ENCODE measurements around the gene ALDOC.
A peak's percentile ranks its signal among the peaks of the same experiment; 100 is the strongest.

Gene ALDOC

GRCh38 chr17:28563475-28563874 lies 13.2 kb downstream of the ALDOC start:
- DNase-seq = no peak
- in situ Hi-C loops (cut with MboI; ENCODE audit: low pct_unique_long_range_greater_than_20kb, low sequenced_read_pairs) = no loop called here

- no peak for DNase-seq
- in situ Hi-C loops (cut with MboI; ENCODE audit: low pct_unique_long_range_greater_than_20kb, low sequenced_read_pairs) = no loop called here
These were observed 21.7 kb downstream of the ALDOC start for GRCh38 chr17:28555022-28555421.

- in situ Hi-C loops (cut with MboI; ENCODE audit: low pct_unique_long_range_greater_than_20kb, low sequenced_read_pairs) = no loop called here
- DNase-seq = no peak
These were observed 22.1 kb downstream of the ALDOC start for GRCh38 chr17:28554565-28554964.

DNA sequence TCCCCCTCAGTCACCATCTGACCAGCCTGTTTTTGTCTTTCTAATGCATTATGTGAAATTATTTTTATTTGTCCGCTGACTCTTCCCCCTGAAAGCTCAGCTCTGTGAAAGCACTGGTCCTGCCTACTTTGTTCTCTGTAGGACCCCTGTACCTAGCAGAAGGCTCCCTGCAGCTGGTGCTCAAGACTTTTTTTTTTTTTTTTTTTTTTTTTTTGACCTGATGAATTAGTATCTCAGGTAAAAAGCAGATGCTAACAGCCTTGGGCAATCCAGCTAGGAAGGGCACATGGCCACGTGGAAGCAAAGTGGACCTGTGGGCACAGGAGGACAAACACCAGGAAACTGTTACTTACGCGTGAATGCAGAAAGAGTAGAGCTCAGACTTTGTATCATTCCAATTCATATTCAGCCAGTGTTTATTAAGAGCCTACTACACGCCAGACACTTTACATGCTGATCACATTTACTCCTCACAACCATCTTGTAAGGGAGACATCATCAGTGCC lies 23.6 kb downstream of the ALDOC start:
- in situ Hi-C loops (cut with MboI; ENCODE audit: low pct_unique_long_range_greater_than_20kb, low sequenced_read_pairs) = no loop called here
- DNase-seq = no peak

DNA sequence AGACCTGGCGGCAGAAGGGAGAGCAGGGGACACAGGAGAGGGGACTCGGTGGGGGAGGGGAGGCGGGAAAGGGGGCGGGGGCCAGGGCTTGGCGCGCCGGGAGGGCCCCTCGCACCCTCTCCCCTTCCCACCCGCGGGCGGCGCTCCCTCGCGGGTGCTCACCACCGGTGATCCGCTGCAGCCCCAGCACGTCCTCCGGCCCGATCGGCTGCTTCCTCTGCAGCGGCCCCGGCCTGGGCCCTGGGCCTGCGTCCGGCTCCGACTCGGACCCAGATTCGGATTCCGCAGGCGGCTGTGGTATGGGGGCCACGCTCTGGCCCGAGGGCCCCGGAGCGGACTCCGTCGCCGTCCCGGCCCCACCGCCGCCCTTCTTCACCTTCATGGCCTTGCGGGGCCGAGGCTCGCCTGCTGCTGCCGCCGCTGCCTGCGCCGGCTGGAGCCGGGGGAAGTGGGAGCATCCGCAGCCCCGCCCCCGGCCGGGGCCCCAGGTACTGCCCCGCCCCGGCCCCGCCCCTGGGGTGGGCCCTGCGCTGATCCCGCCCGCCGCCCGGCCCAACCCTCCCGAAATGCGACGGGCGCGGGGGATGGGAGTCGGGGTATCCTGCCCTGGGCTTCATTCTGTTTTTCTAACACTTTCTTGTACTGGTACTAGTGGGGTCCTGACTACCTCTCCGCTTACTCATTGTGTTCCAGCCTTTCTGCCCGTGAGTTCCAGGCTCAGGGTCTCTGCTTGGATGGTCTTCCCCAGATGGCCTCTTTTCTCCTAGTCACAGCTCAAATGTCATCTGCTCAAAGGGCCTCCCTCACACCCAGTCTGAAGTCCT lies 24.3 kb downstream of the ALDOC start, which contains the start of gene UNC119:
Gene UNC119, minus strand, starts transcription at position 449 of the 824 bp plus-strand sequence. Its CDS starts 67 bp downstream, at position 382.
- DNase-seq = peak; percentile 63
- in situ Hi-C loops (cut with MboI; ENCODE audit: low pct_unique_long_range_greater_than_20kb, low sequenced_read_pairs) = no loop called here

- in situ Hi-C loops (cut with MboI; ENCODE audit: low pct_unique_long_range_greater_than_20kb, low sequenced_read_pairs) = no loop called here
- DNase-seq = peak; percentile 25
These were observed 25.1 kb downstream of the ALDOC start for GRCh38 chr17:28551421-28552175.

DNA sequence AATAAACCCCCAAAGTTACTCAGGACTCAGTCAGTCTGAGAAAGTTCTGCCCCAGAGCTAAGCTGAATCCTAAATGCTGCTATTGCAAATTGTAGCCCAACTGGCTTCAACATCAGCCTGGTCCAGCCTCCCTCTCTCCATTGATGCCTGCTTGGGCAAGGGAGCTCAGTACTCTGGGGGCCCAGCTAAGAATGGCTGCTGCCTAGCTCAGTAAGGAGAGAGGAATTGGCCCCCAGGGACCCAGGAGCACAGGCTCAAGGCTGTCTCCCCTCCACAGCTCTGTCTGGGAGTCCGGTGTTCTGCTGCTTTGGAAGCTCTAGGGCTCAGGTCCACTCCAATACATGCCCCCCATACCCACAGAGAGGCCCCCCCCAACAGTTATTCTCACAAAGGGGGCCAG lies 25.8 kb downstream of the ALDOC start:
- DNase-seq = no peak
- in situ Hi-C loops (cut with MboI; ENCODE audit: low pct_unique_long_range_greater_than_20kb, low sequenced_read_pairs) = no loop called here

GRCh38 chr17:28549236-28550132 lies 27.2 kb downstream of the ALDOC start:
- in situ Hi-C loops (cut with MboI; ENCODE audit: low pct_unique_long_range_greater_than_20kb, low sequenced_read_pairs) = loop anchor here (10.0 kb wide), 1 partner anchor 55 kb away; no protein-coding TSS in a partner anchor

DNA sequence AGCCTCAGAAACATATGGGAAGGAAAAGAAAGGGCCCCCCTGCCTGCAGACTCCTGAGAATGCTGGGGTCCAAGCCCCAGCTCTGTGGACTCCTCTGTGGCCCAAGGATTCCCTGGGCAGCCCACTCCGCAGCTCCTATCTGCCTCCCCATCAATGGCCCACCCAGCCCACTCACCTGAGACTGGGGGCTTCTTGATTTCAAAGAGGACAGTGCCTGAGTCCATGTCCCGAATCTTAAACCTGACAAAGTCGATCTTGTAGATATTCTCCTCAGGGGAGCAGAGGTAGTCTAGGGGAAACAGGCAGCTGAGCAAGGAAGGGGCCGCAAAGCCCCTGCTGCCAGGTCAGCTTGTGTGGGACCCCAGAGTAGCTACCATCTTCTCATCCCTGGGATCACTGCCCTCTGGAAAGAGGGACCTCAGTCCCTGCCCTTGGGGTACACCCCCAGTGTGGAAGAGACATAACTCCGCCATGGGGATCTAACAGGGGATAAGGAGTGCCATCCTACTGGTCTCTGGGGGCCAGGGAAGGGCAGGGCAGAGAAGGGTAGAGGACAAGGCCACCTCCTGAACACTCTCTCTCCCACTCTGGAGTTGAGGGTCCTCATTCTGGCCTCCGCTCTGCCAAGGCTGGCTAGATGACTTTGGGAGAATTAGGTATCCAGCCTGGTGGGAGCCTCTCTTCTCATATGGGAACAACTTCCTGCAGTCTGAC lies 28.1 kb downstream of the ALDOC start:
- no peak for DNase-seq
- in situ Hi-C loops (cut with MboI; ENCODE audit: low pct_unique_long_range_greater_than_20kb, low sequenced_read_pairs) = loop anchor here (10.0 kb wide), 1 partner anchor 54 kb away; no protein-coding TSS in a partner anchor

More at GRCh38 chr17:28549236-28550132, 27.2 kb downstream of the ALDOC start:
- peak; percentile 15 for DNase-seq

GRCh38 chr17:28547623-28548416 lies 28.9 kb downstream of the ALDOC start:
- peak; percentile 81 for DNase-seq
- in situ Hi-C loops (cut with MboI; ENCODE audit: low pct_unique_long_range_greater_than_20kb, low sequenced_read_pairs) = loop anchor here (10.0 kb wide), 1 partner anchor 53 kb away; no protein-coding TSS in a partner anchor

GRCh38 chr17:28547096-28547622 lies 29.5 kb downstream of the ALDOC start:
- in situ Hi-C loops (cut with MboI; ENCODE audit: low pct_unique_long_range_greater_than_20kb, low sequenced_read_pairs) = loop anchor here (10.0 kb wide), 1 partner anchor 52 kb away; no protein-coding TSS in a partner anchor

GRCh38 chr17:28545787-28546415 lies 30.8 kb downstream of the ALDOC start:
- in situ Hi-C loops (cut with MboI; ENCODE audit: low pct_unique_long_range_greater_than_20kb, low sequenced_read_pairs) = loop anchor here (10.0 kb wide), 1 partner anchor 51 kb away; no protein-coding TSS in a partner anchor
- DNase-seq = no peak

More at GRCh38 chr17:28547096-28547622, 29.5 kb downstream of the ALDOC start:
- DNase-seq = no peak

DNA sequence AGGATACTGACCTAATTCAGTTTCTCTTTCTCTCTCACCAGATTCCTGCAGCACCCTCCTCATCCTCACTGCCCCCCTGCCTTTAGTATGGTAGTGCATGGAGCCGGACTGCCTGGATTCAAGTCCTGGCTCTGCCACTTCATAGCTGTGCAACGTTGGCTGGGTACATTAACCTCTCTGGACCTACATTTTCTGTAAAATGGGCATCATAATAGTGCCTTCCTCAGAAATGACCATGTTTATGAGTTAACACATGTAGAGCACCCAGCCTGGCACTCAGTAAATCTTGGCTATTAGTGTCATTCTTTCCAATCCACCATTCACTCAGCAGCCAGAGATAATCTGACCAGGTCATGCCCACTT lies 31.6 kb downstream of the ALDOC start:
- no peak for DNase-seq
- in situ Hi-C loops (cut with MboI; ENCODE audit: low pct_unique_long_range_greater_than_20kb, low sequenced_read_pairs) = loop anchor here (10.0 kb wide), 1 partner anchor 50 kb away; no protein-coding TSS in a partner anchor

DNA sequence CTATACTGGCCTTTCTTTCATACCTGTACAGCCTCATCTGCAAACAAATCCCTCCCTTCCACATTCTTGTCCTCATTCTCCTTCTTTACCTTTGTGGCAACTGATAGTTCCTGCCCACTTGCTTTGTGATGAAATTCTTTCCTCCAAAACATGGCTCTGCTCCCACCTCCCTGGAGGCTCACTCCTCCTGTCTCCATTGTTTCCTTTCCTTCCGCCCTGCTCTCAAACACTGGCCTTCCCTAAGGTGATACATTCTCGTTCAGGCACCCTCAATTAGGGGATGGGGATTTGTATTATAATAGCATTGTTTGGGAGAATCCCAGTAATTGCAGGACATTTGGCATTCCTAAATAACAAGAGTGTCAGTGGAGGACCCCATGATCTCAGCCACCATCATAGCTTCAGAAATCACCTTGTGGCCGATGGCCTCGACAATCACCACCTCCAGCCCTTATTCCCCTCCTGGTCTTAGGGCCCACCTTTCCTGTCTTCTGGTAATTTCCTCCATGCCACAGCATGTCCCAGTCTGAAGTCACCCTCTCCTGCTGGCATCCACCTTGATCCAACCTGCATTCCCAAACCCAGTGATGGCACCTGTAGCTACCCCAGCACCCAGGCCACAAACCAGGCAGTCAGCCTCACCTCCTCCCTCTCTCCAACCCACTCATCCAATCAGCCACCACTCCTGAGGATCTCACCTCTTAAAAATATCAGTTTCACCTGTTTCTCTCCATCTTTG lies 32.1 kb downstream of the ALDOC start:
- DNase-seq = no peak
- in situ Hi-C loops (cut with MboI; ENCODE audit: low pct_unique_long_range_greater_than_20kb, low sequenced_read_pairs) = loop anchor here (10.0 kb wide), 1 partner anchor 50 kb away; no protein-coding TSS in a partner anchor

- no peak for DNase-seq
- in situ Hi-C loops (cut with MboI; ENCODE audit: low pct_unique_long_range_greater_than_20kb, low sequenced_read_pairs) = loop anchor here (10.0 kb wide), 1 partner anchor 47 kb away; no protein-coding TSS in a partner anchor
These were observed 35.3 kb downstream of the ALDOC start for GRCh38 chr17:28541439-28541838.

GRCh38 chr17:28540231-28540630 lies 36.5 kb downstream of the ALDOC start:
- DNase-seq = no peak
- in situ Hi-C loops (cut with MboI; ENCODE audit: low pct_unique_long_range_greater_than_20kb, low sequenced_read_pairs) = loop anchor here (10.0 kb wide), 1 partner anchor 45 kb away; no protein-coding TSS in a partner anchor
